HepG2 (cell line): Measurements from ENCODE around the gene CPSF6. TPM values are rescaled to one million over a fixed set of nuclear protein-coding genes. Genes with fewer than 3 reads are reported as not detected.

Experiments used
- ADNP ChIP-seq: sonication (generic); formaldehyde crosslinking; IDR thresholded peaks from 2 replicates; pipeline ENCODE4 v1.4.0; 2020; ENCODE audit warnings: missing genetic modification reagents
- ELF3 ChIP-seq: IDR thresholded peaks from 2 replicates; pipeline ENCODE4 v1.6.1; 2016; ENCODE audit warnings: missing genetic modification reagents, missing compliant biosample characterization
- ERF ChIP-seq: IDR thresholded peaks from 2 replicates; pipeline ENCODE4 v1.6.1; 2018; ENCODE audit warnings: missing biosample characterization, missing genetic modification reagents
- FOSL2 ChIP-seq: sonication (generic); formaldehyde crosslinking; IDR thresholded peaks from 2 replicates; pipeline ENCODE4 v1.4.0; 2020; ENCODE audit warnings: missing genetic modification reagents
- FOXO4 ChIP-seq: sonication (generic); formaldehyde crosslinking; conservative IDR thresholded peaks from 2 replicates; pipeline ENCODE4 v1.8.1; 2023; ENCODE audit warnings: missing genetic modification reagents
- GTF2F1 ChIP-seq: fragments of 150-350 bp; IDR thresholded peaks from 2 replicates; pipeline ENCODE4 v1.6.1; 2014; ENCODE audit warnings: low read length
- HNF1B ChIP-seq: sonication (generic); formaldehyde crosslinking; IDR thresholded peaks from 2 replicates; pipeline ENCODE4 v1.5.1; 2020; ENCODE audit warnings: mild to moderate bottlenecking, moderate library complexity, missing genetic modification reagents
- MIER3 ChIP-seq: IDR thresholded peaks from 2 replicates; pipeline ENCODE4 v1.6.1; 2016; ENCODE audit warnings: missing compliant biosample characterization, borderline replicate concordance
- NFE2L2 ChIP-seq: fragments of 150-350 bp; IDR thresholded peaks from 2 replicates; pipeline ENCODE4 v1.6.1; 2014; ENCODE audit warnings: low read length
- POLR2AphosphoS5 ChIP-seq: IDR thresholded peaks from 2 replicates; pipeline ENCODE4 v1.6.1; 2012; ENCODE audit warnings: low read depth, low read length
- RFXANK ChIP-seq: IDR thresholded peaks from 2 replicates; pipeline ENCODE4 v1.6.1; 2016
- RXRB ChIP-seq: IDR thresholded peaks from 2 replicates; pipeline ENCODE4 v1.6.1; 2016; ENCODE audit warnings: borderline replicate concordance, missing genetic modification reagents, missing compliant biosample characterization
- SMC3 ChIP-seq: IDR thresholded peaks from 2 replicates; pipeline ENCODE4 v1.6.1; 2011; ENCODE audit warnings: low read length, improper control_type of control experiment
- ZBTB33 ChIP-seq: sonication (generic); formaldehyde crosslinking; IDR thresholded peaks from 2 replicates; pipeline ENCODE4 v1.4.0; 2020; ENCODE audit warnings: missing genetic modification reagents
- ZFP90 ChIP-seq: sonication (generic); formaldehyde crosslinking; IDR thresholded peaks from 2 replicates; pipeline ENCODE4 v1.8.0; 2022; ENCODE audit warnings: missing genetic modification reagents, mild to moderate bottlenecking, inconsistent platforms, borderline replicate concordance
- ZNF230 ChIP-seq: sonication (generic); formaldehyde crosslinking; IDR thresholded peaks from 2 replicates; pipeline ENCODE4 v1.4.0; 2020; ENCODE audit warnings: mild to moderate bottlenecking, missing genetic modification reagents
- ZNF331 ChIP-seq: sonication (generic); formaldehyde crosslinking; IDR thresholded peaks from 2 replicates; pipeline ENCODE4 v1.4.0; 2020; ENCODE audit warnings: missing genetic modification reagents
- ZNF501 ChIP-seq: sonication (generic); formaldehyde crosslinking; IDR thresholded peaks from 2 replicates; pipeline ENCODE4 v1.5.1; 2020; ENCODE audit warnings: mild to moderate bottlenecking, moderate library complexity, missing genetic modification reagents
- ZNF556 ChIP-seq: sonication (generic); formaldehyde crosslinking; IDR thresholded peaks from 2 replicates; pipeline ENCODE4 v1.4.0; 2020; ENCODE audit warnings: mild to moderate bottlenecking, missing genetic modification reagents, borderline replicate concordance
- ZNF749 ChIP-seq: sonication (generic); formaldehyde crosslinking; IDR thresholded peaks from 2 replicates; pipeline ENCODE4 v1.8.0; 2022; ENCODE audit warnings: mild to moderate bottlenecking, missing genetic modification reagents, moderate library complexity, borderline replicate concordance
- polyA plus RNA-seq, 8 experiments: library from polyadenylated mRNA; depleted of rRNA in 3 of 8; stranded (reverse) in 7 of 8; unstranded in 1 of 8; fragments of >200 nt; fragmentation: Illumina TruSeq in 4 of 8; extraction: Trizol in 4 of 8; gene quantifications; 2 replicates each; pipeline versions ENCODE4 v1.2.1 to v1.2.3, GENCODE V29; 2011 to 2016; ENCODE audit warnings: low read depth in 4 of 8, missing spikeins in 1 of 8, mixed read lengths in 1 of 8; ENCODE audit not compliant: insufficient read depth in 1 of 8
- total RNA-seq, 5 experiments: library from RNA; depleted of rRNA; stranded (reverse); fragments of >200 nt; fragmentation: Illumina TruSeq; extraction: Trizol; gene quantifications; 2 replicates each; pipeline ENCODE4 v1.2.3, GENCODE V29; 2016; ENCODE audit warnings: low read depth in 1 of 5
- TF ChIP-seq, protein P1 (sequence below): IDR thresholded peaks from 2 replicates; pipeline ENCODE4 v1.6.1; 2016; ENCODE audit warnings: missing compliant biosample characterization, missing genetic modification reagents, borderline replicate concordance
- TF ChIP-seq, protein P2 (sequence below): sonication (generic); formaldehyde crosslinking; IDR thresholded peaks from 2 replicates; pipeline ENCODE4 v1.5.0; 2020; ENCODE audit warnings: mild to moderate bottlenecking, missing genetic modification reagents, moderate library complexity

The CPSF6 gene
- total and polyA plus RNA-seq, 2 of the 13 experiments (the other 11 are each of a cell fraction or from before 2014, with no cell fraction given), result 41.8 to 71.0 TPM

- TF ChIP-seq, protein P1, sequence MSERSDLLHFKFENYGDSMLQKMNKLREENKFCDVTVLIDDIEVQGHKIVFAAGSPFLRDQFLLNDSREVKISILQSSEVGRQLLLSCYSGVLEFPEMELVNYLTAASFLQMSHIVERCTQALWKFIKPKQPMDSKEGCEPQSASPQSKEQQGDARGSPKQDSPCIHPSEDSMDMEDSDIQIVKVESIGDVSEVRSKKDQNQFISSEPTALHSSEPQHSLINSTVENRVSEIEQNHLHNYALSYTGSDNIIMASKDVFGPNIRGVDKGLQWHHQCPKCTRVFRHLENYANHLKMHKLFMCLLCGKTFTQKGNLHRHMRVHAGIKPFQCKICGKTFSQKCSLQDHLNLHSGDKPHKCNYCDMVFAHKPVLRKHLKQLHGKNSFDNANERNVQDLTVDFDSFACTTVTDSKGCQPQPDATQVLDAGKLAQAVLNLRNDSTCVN (CRISPR knock-in tag), result 0 out of 2 replicates have a peak, but pooled peaks have one; percentile 16
- TF ChIP-seq ZNF230 (CRISPR knock-in tag), result 0 out of 2 replicates have a peak, but pooled peaks have one; percentile 38
- peak; percentile 40; the same call in 1 of the 2 replicates for TF ChIP-seq ZBTB33 (CRISPR knock-in tag)
- TF ChIP-seq GTF2F1, result 0 out of 2 replicates have a peak, but pooled peaks have one; percentile 27
- TF ChIP-seq ZNF331, result peak; percentile 58; the same call in 1 of the 2 replicates
- peak; percentile 92 for TF ChIP-seq SMC3
- no peak for TF ChIP-seq POLR2AphosphoS5
- TF ChIP-seq HNF1B, result 0 out of 2 replicates have a peak, but pooled peaks have one; percentile 15
- TF ChIP-seq ZFP90, result 0 out of 2 replicates have a peak, but pooled peaks have one; percentile 38
- TF ChIP-seq ELF3 (CRISPR knock-in tag), result peak; percentile 42; the same call in 1 of the 2 replicates
- TF ChIP-seq ERF (CRISPR knock-in tag), result 0 out of 2 replicates have a peak, but pooled peaks have one; percentile 45
- TF ChIP-seq NFE2L2, result peak; percentile 25; the same call in 1 of the 2 replicates
- TF ChIP-seq ADNP, result no peak
- TF ChIP-seq RXRB (CRISPR knock-in tag), result peak; percentile 42; the same call in 1 of the 2 replicates
- TF ChIP-seq ZNF749 (CRISPR knock-in tag), result peak; percentile 41; the same call in 1 of the 2 replicates
- TF ChIP-seq, protein P2, sequence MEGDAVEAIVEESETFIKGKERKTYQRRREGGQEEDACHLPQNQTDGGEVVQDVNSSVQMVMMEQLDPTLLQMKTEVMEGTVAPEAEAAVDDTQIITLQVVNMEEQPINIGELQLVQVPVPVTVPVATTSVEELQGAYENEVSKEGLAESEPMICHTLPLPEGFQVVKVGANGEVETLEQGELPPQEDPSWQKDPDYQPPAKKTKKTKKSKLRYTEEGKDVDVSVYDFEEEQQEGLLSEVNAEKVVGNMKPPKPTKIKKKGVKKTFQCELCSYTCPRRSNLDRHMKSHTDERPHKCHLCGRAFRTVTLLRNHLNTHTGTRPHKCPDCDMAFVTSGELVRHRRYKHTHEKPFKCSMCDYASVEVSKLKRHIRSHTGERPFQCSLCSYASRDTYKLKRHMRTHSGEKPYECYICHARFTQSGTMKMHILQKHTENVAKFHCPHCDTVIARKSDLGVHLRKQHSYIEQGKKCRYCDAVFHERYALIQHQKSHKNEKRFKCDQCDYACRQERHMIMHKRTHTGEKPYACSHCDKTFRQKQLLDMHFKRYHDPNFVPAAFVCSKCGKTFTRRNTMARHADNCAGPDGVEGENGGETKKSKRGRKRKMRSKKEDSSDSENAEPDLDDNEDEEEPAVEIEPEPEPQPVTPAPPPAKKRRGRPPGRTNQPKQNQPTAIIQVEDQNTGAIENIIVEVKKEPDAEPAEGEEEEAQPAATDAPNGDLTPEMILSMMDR, result peak; percentile 97
- no peak for TF ChIP-seq FOXO4
- peak; percentile 44 for TF ChIP-seq FOSL2 (CRISPR knock-in tag)
- peak; percentile 59; the same call in 1 of the 2 replicates for TF ChIP-seq ZNF501 (CRISPR knock-in tag)
- TF ChIP-seq MIER3 (CRISPR knock-in tag), result peak; percentile 65; the same call in 1 of the 2 replicates
- peak; percentile 48; the same call in 1 of the 2 replicates for TF ChIP-seq ZNF556
- 0 out of 2 replicates have a peak, but pooled peaks have one; percentile 18 for TF ChIP-seq RFXANK (CRISPR knock-in tag)
Measured at GRCh38 chr12:69290545-69291277, 51.3 kb downstream of the CPSF6 start (continued).
